Tibial nerve (tissue), 4 donors: ENCODE data around the gene RASSF5.

Experiments
- EP300 ChIP-seq, 2 donors: sonication (generic); formaldehyde crosslinking; IDR thresholded peaks; one replicate each; pipeline ENCODE4 v1.6.1; 2017; ENCODE audit warnings: antibody characterized with exemption in 2 of 2, mild to moderate bottlenecking in 1 of 2
- POLR2A ChIP-seq, 2 donors: fragments of 450-650 bp; IDR thresholded peaks; one replicate each; pipeline ENCODE4 v1.6.1; 2017; ENCODE audit warnings: antibody characterized with exemption in 2 of 2, mild to moderate bottlenecking in 2 of 2, moderate library complexity in 2 of 2
- TF ChIP-seq, protein P1 (sequence below), 5 experiments: fragments of 200-600 bp in 3 of 5; fragments of 450-650 bp in 2 of 5; sonication (generic) in 3 of 5; IDR thresholded peaks; one replicate each; pipeline ENCODE4 v1.5.1; 2016 to 2019; ENCODE audit warnings: antibody characterized with exemption in 5 of 5, mild to moderate bottlenecking in 3 of 5, moderate library complexity in 2 of 5

GRCh38 chr1:206588492-206588891 lies 81.2 kb downstream of the RASSF5 start:
- TF ChIP-seq POLR2A (IDR thresholded peaks at IDR 0.05) (no peak), EP300 (IDR thresholded peaks at IDR 0.05) (no peak)
- TF ChIP-seq, protein P1, sequence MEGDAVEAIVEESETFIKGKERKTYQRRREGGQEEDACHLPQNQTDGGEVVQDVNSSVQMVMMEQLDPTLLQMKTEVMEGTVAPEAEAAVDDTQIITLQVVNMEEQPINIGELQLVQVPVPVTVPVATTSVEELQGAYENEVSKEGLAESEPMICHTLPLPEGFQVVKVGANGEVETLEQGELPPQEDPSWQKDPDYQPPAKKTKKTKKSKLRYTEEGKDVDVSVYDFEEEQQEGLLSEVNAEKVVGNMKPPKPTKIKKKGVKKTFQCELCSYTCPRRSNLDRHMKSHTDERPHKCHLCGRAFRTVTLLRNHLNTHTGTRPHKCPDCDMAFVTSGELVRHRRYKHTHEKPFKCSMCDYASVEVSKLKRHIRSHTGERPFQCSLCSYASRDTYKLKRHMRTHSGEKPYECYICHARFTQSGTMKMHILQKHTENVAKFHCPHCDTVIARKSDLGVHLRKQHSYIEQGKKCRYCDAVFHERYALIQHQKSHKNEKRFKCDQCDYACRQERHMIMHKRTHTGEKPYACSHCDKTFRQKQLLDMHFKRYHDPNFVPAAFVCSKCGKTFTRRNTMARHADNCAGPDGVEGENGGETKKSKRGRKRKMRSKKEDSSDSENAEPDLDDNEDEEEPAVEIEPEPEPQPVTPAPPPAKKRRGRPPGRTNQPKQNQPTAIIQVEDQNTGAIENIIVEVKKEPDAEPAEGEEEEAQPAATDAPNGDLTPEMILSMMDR (IDR thresholded peaks at IDR 0.05) = no peak
